Stimulated activated CD4-positive, alpha-beta T cell treated with anti-CD3 and anti-CD28 coated beads, TNF-alpha, amount 100 ng/mL, for 1 hour (primary cell): ENCODE data around the gene CARD16.
"Not testable (repeated sequence)": the region's sequence is repeated elsewhere in the genome, so short reads cannot be mapped to it uniquely, and the experiment has no call there.

Source experiments
- DNase-seq, 3 donors: peaks; one replicate each; pipeline ENCODE4 v3.0.0-alpha.2; 2020; ENCODE audit warnings: low read depth in 3 of 3, low spot score in 1 of 3

CARD16 gene

DNA sequence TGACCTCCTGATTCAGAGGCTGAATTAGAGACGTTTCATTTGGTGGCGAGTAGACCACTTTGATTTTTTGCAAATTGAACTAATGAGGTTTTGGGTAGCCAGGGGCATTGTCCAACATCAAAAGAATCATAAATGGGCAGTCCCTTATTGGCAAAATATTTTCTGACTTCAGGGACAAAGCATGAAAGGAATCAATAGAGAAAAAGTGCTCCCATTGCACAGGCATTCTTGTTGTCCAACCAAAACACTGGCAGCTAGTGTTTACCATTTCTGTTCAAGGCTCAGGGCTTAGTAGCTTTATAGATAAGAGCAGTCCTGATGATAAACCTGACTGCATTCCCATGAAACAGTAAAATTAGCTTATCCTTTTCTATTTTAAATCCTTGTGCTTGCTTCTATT, 6.4 kb upstream of the CARD16 start:
- no peak for DNase-seq

GRCh38 chr11:105049481-105049880, 4.3 kb upstream of the CARD16 start:
- DNase-seq: no peak

DNA sequence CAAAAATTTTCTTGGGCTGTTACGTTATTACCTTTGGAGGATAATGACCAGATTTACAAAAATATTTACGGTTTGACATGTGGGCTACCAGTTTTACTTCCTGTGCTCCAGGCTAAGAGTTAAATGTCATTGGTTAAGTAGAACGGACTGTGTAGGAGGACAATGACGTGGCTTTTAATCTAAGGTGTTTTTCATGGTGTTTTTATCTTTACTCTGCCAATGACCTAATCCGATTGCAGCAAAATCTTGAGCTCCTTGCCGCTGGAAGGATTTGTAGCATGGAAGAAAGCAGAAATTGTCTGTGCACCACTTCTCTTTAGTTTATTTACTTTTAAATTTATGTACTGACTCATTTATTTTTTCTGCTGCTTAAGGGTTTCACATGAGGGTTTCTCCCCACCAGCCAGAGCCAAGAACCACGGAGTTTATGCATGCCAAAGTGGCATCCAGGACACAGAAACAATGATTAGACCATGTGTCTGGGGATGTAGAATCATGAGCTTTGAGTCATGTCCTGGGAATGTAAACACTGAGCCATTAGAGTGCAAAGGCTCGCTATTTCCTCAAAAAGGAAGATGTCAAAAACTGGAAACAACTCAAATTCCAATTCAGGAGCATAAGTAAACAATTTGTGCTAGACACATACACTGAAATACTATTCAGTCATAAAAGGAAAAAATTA, 1.9 kb upstream of the CARD16 start:
- no peak for DNase-seq

GRCh38 chr11:105045676-105046296, 651 bp upstream of the CARD16 start:
- DNase-seq: no peak

GRCh38 chr11:105042178-105042577, 3.0 kb downstream of the CARD16 start:
- no peak for DNase-seq

DNA sequence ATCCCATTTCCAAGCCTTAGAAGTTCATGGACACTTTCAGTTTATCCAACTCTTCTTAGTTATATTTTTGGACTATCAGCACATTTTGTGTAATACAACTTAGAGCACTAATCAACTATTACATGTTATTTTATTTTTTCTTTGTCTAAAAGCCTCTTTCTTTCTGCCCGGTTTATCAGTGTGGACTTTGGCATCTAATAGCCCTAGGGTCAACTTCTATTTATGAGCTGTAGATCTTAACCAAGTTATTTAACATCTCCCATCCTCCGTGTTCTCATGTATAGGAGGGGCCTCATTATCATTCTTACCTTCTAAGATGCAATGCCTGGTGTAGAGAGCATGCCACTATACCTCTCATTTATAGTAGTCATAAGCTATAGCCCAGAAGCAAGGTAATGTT, 4.4 kb downstream of the CARD16 start:
- no peak for DNase-seq

- DNase-seq: no peak
Observed at GRCh38 chr11:105034813-105035620, 10.1 kb downstream of the CARD16 start, which contains the start of gene CASP1. CASP1 (minus strand) TSS chr11:105035144; CDS start chr11:105035113, 31 bp downstream.

GRCh38 chr11:105034388-105034787, 10.7 kb downstream of the CARD16 start:
- DNase-seq: not testable (repeated sequence)

DNA sequence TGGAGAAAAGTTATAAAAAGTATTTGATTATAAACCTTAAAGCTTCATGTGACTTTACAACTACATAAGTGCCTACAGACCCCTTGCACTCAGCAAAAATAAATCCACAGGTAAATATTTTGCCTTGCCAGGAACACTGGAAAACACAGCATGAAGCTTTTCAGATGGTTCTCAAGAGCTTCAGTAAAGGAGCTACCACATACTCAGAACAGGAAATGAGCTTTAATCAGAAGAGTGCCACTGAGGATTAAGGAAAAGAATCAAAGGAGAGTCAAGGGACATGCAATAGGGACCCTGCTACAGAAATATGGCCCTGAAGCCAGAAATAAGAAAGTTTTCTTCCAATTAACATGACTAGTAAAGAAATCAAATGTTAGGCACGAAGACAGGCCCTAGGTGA, 11.4 kb downstream of the CARD16 start:
- DNase-seq: no peak

GRCh38 chr11:105033343-105033742, 11.8 kb downstream of the CARD16 start:
- no peak for DNase-seq

DNA sequence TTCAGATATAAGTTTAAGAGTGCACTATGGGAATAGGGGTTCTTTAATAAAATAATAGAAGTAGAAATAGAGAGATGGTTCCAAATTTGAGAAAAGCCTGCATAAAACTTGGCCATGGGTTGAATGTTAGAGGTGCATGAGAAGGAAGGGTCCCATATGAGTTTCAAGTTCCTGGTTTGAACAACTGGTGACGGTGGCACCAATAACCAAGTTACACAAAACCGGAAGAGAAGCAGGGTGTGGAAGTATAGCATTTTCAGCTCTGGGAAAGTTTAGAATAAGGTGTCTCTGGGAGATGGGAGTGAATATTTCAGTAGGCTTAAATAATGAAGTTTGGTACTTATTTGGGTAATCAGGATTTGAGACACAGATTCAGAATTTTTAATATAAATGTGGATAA, 12.6 kb downstream of the CARD16 start:
- DNase-seq: no peak

GRCh38 chr11:105027678-105028077, 17.5 kb downstream of the CARD16 start:
- DNase-seq: no peak

DNA sequence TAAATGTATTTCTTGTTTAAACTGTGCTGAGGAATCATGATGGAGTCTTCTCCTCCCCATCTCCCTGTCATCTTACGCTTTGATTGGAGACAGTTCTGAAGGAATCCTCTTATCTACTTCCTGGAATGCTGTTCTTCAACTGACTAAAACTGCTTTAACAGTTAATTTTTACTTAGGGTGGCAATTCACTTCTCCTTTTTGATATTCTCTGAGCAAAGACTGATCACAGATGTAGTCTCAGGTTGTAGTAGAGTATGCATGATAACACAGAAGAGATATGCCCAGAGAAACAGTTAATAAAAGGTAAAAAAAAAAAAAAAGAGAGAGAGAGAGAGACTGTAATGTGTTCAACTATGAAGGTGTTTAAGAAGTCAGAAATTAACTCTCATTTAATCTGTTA, 20.7 kb downstream of the CARD16 start:
- no peak for DNase-seq

DNA sequence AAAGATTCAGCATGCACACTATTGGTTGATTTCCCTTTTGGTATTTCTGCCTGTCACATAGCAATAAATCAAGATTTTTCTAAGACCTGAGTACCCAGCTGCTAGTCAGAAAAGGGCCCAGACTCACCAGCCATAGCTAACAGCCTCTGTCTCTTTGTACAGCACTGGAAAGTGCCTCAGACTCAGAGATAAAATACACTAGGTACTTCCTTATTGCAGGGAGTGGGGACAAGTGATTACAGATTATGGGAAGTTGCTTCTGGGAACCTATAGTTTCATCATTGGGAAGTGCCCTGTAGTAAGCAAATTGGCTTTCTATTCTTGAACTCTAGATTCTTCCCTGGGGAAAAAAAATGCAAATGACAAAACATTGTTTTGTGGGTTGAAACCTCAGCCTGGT, 22.1 kb downstream of the CARD16 start, which contains the start of gene CASP5:
Gene CASP5, minus strand, starts transcription at position 166 of the 400 bp plus-strand sequence. Its CDS starts 32 bp downstream, at position 134.
- DNase-seq: no peak

DNA sequence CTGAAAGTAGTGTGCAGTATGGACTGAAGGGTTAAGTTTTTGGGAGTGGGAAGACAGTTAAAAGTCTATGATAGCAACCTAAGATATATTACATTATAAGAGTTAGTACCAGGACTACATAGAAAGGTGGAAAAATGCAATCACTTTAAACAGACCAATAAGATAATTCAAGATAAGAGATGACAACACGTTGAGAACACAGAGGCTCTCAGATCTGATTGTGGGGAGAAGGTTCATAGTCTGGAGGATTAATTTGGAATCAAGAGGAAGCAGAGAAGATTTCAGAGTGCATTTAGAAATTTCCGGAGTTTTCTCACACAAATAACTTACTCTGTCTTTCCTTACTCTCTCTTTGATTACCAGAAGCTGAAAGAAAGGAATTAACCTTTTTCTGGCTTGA, 22.6 kb downstream of the CARD16 start:
- no peak for DNase-seq

DNA sequence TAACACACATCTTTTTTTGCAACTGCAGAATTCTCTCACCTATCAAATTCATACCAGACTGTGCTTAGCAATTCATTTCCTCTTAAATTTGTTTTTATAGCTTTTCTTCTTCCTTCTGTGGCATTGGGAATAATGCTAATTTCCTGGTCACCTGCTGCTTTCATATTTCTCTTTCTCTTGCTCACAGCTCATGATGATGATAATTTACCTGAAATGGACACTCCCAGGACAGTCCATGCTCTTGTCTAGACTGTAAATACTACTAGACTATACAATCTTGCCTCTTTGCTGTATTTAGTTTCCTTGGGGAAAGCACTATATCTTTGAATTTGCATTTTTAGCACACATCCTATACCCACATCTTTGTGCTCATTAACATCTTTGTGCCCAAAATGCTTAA, 37.7 kb downstream of the CARD16 start:
- no peak for DNase-seq

GRCh38 chr11:105005451-105005845, 39.7 kb downstream of the CARD16 start:
- no peak for DNase-seq

- DNase-seq: no peak
Observed at GRCh38 chr11:105004021-105004420, 41.1 kb downstream of the CARD16 start.

DNA sequence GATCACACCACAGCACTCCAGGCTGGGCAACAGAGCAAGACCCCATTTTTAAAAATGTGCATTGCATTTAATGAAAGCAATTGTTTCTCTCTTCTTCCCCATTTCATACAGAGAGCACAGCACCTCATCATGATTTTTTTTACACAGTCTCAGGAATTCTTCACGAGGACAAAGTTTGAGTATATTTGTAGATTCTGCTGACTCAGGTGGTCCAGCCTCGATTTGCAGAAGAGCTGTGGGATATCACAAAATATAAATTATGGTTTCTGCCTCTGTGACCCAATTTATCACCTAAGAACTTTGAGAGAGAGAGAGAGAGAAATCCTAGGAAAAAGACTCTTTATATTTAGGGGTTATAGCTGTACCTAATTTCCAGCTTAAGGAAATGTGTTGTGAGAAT, 42.0 kb downstream of the CARD16 start:
- DNase-seq: no peak

GRCh38 chr11:105000797-105001196, 44.3 kb downstream of the CARD16 start:
- DNase-seq: peak; percentile 6 to 35 (median 16)

GRCh38 chr11:105000167-105000566, 45.0 kb downstream of the CARD16 start:
- DNase-seq: no peak

DNA sequence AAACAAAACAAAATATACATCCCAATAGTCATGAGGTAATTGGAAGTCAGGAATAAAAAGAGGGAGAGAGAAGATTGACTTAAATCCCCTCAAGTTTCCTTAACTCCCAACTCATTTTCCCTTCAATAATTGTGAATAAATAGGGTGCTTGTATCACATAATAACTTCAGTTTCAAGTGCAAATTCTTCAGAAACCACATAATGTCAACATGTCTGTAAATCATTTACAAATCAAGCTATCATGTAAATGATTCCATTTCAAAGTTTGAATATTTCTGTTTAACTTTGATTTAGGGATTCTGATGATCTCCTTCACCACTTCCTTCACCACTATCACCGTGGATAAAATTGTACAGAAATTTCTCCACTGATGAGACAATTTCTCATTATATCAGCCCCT, 45.4 kb downstream of the CARD16 start:
- DNase-seq: no peak
